ENCODE results near the gene CHD1.
"Not testable (repeated sequence)": the region's sequence is repeated elsewhere in the genome, so short reads cannot be mapped to it uniquely, and the experiment has no call there.

CHD1 gene

GRCh38 chr5:98928873-98929709 is at the start of gene CHD1:
TSS of gene CHD1 (minus strand) at chr5:98929007. CDS start at chr5:98926386, 2,621 bp downstream.
- peak; percentile 96 for DNase-seq

- DNase-seq: no peak
These were observed 49.7 kb upstream of the CHD1 start for GRCh38 chr5:98978528-98978927.

- no peak for DNase-seq
These were observed 48.9 kb upstream of the CHD1 start for GRCh38 chr5:98977723-98978122.

- DNase-seq: no peak
These were observed 47.0 kb upstream of the CHD1 start for GRCh38 chr5:98975682-98976407.

- no peak for DNase-seq
These were observed 46.4 kb upstream of the CHD1 start for GRCh38 chr5:98975223-98975622.

- DNase-seq: no peak
These were observed 40.6 kb upstream of the CHD1 start for GRCh38 chr5:98969400-98969799.

- no peak for DNase-seq
These were observed 39.3 kb upstream of the CHD1 start for GRCh38 chr5:98968056-98968564.

GRCh38 chr5:98965226-98965625 is 36.4 kb upstream of the CHD1 start:
- no peak for DNase-seq

- DNase-seq: no peak
These were observed 35.8 kb upstream of the CHD1 start for GRCh38 chr5:98964621-98965020.

GRCh38 chr5:98963019-98963418 is 34.2 kb upstream of the CHD1 start:
- no peak for DNase-seq

GRCh38 chr5:98962587-98962986 is 33.8 kb upstream of the CHD1 start:
- DNase-seq: no peak

- DNase-seq: no peak
These were observed 33.0 kb upstream of the CHD1 start for GRCh38 chr5:98961665-98962344.

GRCh38 chr5:98957307-98957706 is 28.5 kb upstream of the CHD1 start:
- no peak for DNase-seq

- not testable (repeated sequence) for DNase-seq
These were observed 27.1 kb upstream of the CHD1 start for GRCh38 chr5:98955888-98956287.

- DNase-seq: not testable (repeated sequence)
These were observed 26.7 kb upstream of the CHD1 start for GRCh38 chr5:98955471-98955870.

- no peak for DNase-seq
These were observed 25.7 kb upstream of the CHD1 start for GRCh38 chr5:98954392-98955028.

- DNase-seq: peak; percentile 14
These were observed 14.0 kb upstream of the CHD1 start for GRCh38 chr5:98942847-98943246.

GRCh38 chr5:98941131-98941883 is 12.5 kb upstream of the CHD1 start:
- DNase-seq: no peak

GRCh38 chr5:98940581-98940980 is 11.8 kb upstream of the CHD1 start:
- peak; percentile 52 for DNase-seq

- peak; percentile 29 for DNase-seq
These were observed 9.7 kb upstream of the CHD1 start for GRCh38 chr5:98938464-98938863.

GRCh38 chr5:98936948-98937715 is 8.3 kb upstream of the CHD1 start:
- no peak for DNase-seq
